PC-3 (cell line): ENCODE measurements around the gene BRCA1.
"Not testable (repeated sequence)": the region's sequence is repeated elsewhere in the genome, so short reads cannot be mapped to it uniquely, and the experiment has no call there.

Experiments used
- EZH2 ChIP-seq: fragments of 300-600 bp; sonication (generic); IDR thresholded peaks from one replicate; pipeline ENCODE4 v1.6.1; 2017; ENCODE audit warnings: antibody characterized with exemption, mild to moderate bottlenecking, low read length; ENCODE audit not compliant: unreplicated experiment
- EZH2phosphoT487 ChIP-seq: fragments of 300-600 bp; sonication (generic); IDR thresholded peaks from 2 replicates; pipeline ENCODE4 v1.6.1; 2018; ENCODE audit warnings: mild to moderate bottlenecking, antibody characterized with exemption, low read length, borderline replicate concordance
- TF ChIP-seq, protein P1 (sequence below): fragments of 300-600 bp; sonication (generic); conservative IDR thresholded peaks from 2 replicates; pipeline ENCODE4 v1.5.1; 2017; ENCODE audit warnings: antibody characterized with exemption, low read depth, mild to moderate bottlenecking, low read length

DNA sequence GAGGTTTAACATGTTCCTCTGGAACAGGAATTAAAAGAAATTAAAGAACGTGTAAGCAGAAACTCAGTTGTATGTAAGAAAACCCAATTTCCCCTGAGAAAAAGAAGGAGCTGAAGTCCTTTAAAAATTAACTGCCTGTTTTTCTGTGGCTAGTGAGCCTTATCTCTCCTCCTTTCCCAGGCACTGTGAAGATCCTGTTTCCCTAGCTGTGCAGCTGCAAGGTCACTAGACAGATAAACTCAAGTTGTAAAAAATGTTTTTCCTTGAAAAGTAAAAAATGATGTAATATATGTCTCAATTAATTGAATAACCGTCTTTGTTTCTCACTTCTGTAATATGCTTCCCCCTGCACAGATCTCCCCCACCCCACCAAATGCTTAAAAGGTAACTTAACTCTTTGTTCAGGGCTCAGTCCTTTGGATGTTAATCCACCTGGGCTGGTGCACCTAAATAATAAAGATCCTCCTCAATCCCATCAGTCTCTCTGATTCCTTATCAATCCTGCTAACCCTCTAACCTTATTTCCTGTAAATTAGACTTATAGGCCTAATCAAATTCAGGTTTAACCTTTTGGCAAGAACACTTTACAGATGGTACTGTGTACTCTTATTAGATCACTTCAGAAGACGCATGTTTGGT is 28.2 kb upstream of the BRCA1 start:
- TF ChIP-seq, protein P1, sequence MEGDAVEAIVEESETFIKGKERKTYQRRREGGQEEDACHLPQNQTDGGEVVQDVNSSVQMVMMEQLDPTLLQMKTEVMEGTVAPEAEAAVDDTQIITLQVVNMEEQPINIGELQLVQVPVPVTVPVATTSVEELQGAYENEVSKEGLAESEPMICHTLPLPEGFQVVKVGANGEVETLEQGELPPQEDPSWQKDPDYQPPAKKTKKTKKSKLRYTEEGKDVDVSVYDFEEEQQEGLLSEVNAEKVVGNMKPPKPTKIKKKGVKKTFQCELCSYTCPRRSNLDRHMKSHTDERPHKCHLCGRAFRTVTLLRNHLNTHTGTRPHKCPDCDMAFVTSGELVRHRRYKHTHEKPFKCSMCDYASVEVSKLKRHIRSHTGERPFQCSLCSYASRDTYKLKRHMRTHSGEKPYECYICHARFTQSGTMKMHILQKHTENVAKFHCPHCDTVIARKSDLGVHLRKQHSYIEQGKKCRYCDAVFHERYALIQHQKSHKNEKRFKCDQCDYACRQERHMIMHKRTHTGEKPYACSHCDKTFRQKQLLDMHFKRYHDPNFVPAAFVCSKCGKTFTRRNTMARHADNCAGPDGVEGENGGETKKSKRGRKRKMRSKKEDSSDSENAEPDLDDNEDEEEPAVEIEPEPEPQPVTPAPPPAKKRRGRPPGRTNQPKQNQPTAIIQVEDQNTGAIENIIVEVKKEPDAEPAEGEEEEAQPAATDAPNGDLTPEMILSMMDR = not testable (repeated sequence)
- not testable (repeated sequence) for TF ChIP-seq EZH2, EZH2phosphoT487
